Progenitor cell of endocrine pancreas (in vitro differentiated cells): ENCODE results near the gene NRARP. TPM values are rescaled to one million over a fixed set of nuclear protein-coding genes. Genes with fewer than 3 reads are reported as not detected.

Source experiments
- DNase-seq: peaks from one replicate; pipeline ENCODE4 v3.0.0; 2021; ENCODE audit warnings: low spot score; ENCODE audit not compliant: unreplicated experiment
- H3K27ac Mint-ChIP-seq: 2 replicates; pipeline ENCODE4 v1.8.0; 2021; ENCODE audit warnings: mild to moderate bottlenecking, moderate library complexity, mixed read lengths
- H3K27me3 Mint-ChIP-seq: 2 replicates; pipeline ENCODE4 v1.8.0; 2021; ENCODE audit warnings: mixed read lengths
- H3K36me3 Mint-ChIP-seq: 2 replicates; pipeline ENCODE4 v1.8.0; 2022; ENCODE audit warnings: mixed read lengths; ENCODE audit not compliant: insufficient read depth
- H3K4me1 Mint-ChIP-seq: 2 replicates; pipeline ENCODE4 v1.8.0; 2021; ENCODE audit warnings: low read depth, mixed read lengths
- H3K4me3 Mint-ChIP-seq: 2 replicates; pipeline ENCODE4 v1.8.0; 2021; ENCODE audit warnings: low read depth, mild to moderate bottlenecking, moderate library complexity, mixed read lengths
- H3K9me3 Mint-ChIP-seq: 2 replicates; pipeline ENCODE4 v1.8.0; 2021; ENCODE audit warnings: low read depth, mixed read lengths
- total RNA-seq: library from RNA; stranded (reverse); gene quantifications from 2 replicates; pipeline ENCODE4 v1.2.1, GENCODE V29; 2021
- TF ChIP-seq, protein P1 (sequence below): fragments of 200-600 bp; sonication (generic); IDR thresholded peaks from one replicate; pipeline ENCODE4 v1.5.0; 2021; ENCODE audit warnings: antibody characterized with exemption, mild to moderate bottlenecking; ENCODE audit not compliant: unreplicated experiment

Gene NRARP
- total RNA-seq, 1 donor from 2014 or later: 27.1 TPM

GRCh38 chr9:137314561-137315560 is 12.8 kb upstream of the NRARP start:
- Mint-ChIP-seq H3K27me3 (no peaks in the 10 kb centered on the region), H3K4me3 (no peak overlapping the region), H3K36me3 (no peaks in the 10 kb centered on the region), H3K4me1 (peaks cover 8% of the 10 kb centered on the region), H3K27ac (no peak overlapping the region), H3K9me3 (no peaks in the 10 kb centered on the region)
- DNase-seq: peak; percentile 19
- TF ChIP-seq, protein P1, sequence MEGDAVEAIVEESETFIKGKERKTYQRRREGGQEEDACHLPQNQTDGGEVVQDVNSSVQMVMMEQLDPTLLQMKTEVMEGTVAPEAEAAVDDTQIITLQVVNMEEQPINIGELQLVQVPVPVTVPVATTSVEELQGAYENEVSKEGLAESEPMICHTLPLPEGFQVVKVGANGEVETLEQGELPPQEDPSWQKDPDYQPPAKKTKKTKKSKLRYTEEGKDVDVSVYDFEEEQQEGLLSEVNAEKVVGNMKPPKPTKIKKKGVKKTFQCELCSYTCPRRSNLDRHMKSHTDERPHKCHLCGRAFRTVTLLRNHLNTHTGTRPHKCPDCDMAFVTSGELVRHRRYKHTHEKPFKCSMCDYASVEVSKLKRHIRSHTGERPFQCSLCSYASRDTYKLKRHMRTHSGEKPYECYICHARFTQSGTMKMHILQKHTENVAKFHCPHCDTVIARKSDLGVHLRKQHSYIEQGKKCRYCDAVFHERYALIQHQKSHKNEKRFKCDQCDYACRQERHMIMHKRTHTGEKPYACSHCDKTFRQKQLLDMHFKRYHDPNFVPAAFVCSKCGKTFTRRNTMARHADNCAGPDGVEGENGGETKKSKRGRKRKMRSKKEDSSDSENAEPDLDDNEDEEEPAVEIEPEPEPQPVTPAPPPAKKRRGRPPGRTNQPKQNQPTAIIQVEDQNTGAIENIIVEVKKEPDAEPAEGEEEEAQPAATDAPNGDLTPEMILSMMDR: no peak

GRCh38 chr9:137313956-137314560 is 12.0 kb upstream of the NRARP start:
- no peaks in the 10 kb centered on the region for H3K27me3 Mint-ChIP-seq

GRCh38 chr9:137313326-137313936 is 11.4 kb upstream of the NRARP start:
- Mint-ChIP-seq H3K27ac (no peak overlapping the region), H3K9me3 (no peaks in the 10 kb centered on the region), H3K27me3 (no peaks in the 10 kb centered on the region), H3K36me3 (no peaks in the 10 kb centered on the region), H3K4me3 (no peak overlapping the region), H3K4me1 (peaks cover 9% of the 10 kb centered on the region)
- TF ChIP-seq, protein P1: no peak
- no peak for DNase-seq

More at GRCh38 chr9:137313956-137314560, 12.0 kb upstream of the NRARP start:
- TF ChIP-seq, protein P1: no peak
- DNase-seq: peak; percentile 17
- H3K27ac Mint-ChIP-seq: peak overlapping the region; percentile 56
- H3K4me1 Mint-ChIP-seq: peaks cover 8% of the 10 kb centered on the region
- no peak overlapping the region for H3K4me3 Mint-ChIP-seq
- H3K36me3 Mint-ChIP-seq: no peaks in the 10 kb centered on the region
- no peaks in the 10 kb centered on the region for H3K9me3 Mint-ChIP-seq

DNA sequence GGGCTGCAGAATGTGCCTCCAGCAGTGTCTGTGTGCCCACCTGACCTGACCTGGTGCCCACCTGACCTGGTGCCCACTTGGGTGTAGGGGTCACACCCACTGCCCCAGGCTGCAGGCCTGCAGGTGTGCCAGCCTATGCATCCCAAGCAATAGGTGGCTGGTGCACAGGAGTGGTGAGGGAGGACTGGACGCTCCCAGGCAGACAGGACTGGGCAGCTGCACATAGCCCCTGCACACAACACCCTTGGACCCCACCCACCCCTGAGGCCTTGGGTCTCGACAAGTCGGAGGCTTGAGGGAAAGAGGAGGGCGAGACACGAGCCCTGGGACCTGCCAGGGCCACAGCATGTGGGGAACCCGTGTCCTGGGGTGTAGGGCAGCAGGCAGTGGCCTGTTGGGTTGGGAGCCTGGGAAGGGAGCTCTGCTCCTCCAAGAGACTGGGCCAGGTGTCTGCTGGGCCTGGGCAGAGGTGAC is 10.8 kb upstream of the NRARP start:
- no peaks in the 10 kb centered on the region for H3K36me3 Mint-ChIP-seq
- DNase-seq: no peak
- TF ChIP-seq, protein P1: no peak
- H3K4me3 Mint-ChIP-seq: no peak overlapping the region
- peaks cover 14% of the 10 kb centered on the region for H3K4me1 Mint-ChIP-seq
- no peaks in the 10 kb centered on the region for H3K9me3 Mint-ChIP-seq
- no peaks in the 10 kb centered on the region for H3K27me3 Mint-ChIP-seq
- H3K27ac Mint-ChIP-seq: no peak overlapping the region
